Left lobe of liver (tissue), 2 donors: ENCODE results near the gene AIFM2. TPM values are rescaled to one million over a fixed set of nuclear protein-coding genes. Genes with fewer than 3 reads are reported as not detected.

Experiments used
- ATAC-seq: fragments of 200-7000 bp; cut with Tn5 transposase; one replicate; pipeline ENCODE4 v1.9.1; 2020; ENCODE audit warnings: mild to moderate bottlenecking, moderate library complexity
- DNase-seq: peaks from one replicate; pipeline ENCODE4 v3.0.0-alpha.2; 2020; ENCODE audit warnings: low spot score
- total RNA-seq: library from RNA; stranded (reverse); gene quantifications from one replicate; pipeline ENCODE4 v1.2.1, GENCODE V29; 2021
- donor health status: DM: no; HTN: no; CAD: no; lungs with moderate emphysema.
- donor health status: DM: no; HTN: yes; CAD: no.

The AIFM2 gene
- total RNA-seq, 1 donor from 2014 or later: 14.5 TPM

- ATAC-seq (no peak), DNase-seq (no peak)
These were observed 69.1 kb downstream of the AIFM2 start for GRCh38 chr10:70063418-70064098.

Other genes with a start within 250 kb of the AIFM2 start
- gene MACROH2A2, start 80.0 kb downstream of the AIFM2 start, total RNA-seq: 5.3 TPM
- gene TYSND1, start 13.9 kb upstream of the AIFM2 start, total RNA-seq: 11.6 TPM
- gene SAR1A, start 37.7 kb upstream of the AIFM2 start, total RNA-seq: 56.3 TPM
- gene PPA1, start 100.6 kb upstream of the AIFM2 start, total RNA-seq: 59.1 TPM
- not detected for gene NPFFR1, start 151.2 kb upstream of the AIFM2 start, total RNA-seq
- 16.6 TPM for gene LRRC20, start 249.8 kb upstream of the AIFM2 start, total RNA-seq